Measurements from ENCODE around the gene IFITM10.

- TF ChIP-seq POLR2A (IDR thresholded peaks at IDR 0.05; ENCODE audit: low read depth, low read length), result no peak
- no peak for TF ChIP-seq POLR2AphosphoS5 (IDR thresholded peaks at IDR 0.05; ENCODE audit: low read depth, low read length)
- TF ChIP-seq POU2F2 (IDR thresholded peaks at IDR 0.05; ENCODE audit: low read depth, low read length), result no peak
Measured at GRCh38 chr11:1734641-1735081, 15.7 kb downstream of the IFITM10 start.

All from GM12891 (cell line).